PC-3 (cell line): Measurements from ENCODE around the gene TMEM131. TPM values are rescaled to one million over a fixed set of nuclear protein-coding genes. Genes with fewer than 3 reads are reported as not detected.
A peak's percentile ranks its signal among the peaks of the same experiment; 100 is the strongest.
"Not testable (repeated sequence)": the region's sequence is repeated elsewhere in the genome, so short reads cannot be mapped to it uniquely, and the experiment has no call there.

Source experiments
- ATAC-seq: fragments of 200-7000 bp; cut with Tn5 transposase; 2 replicates; pipeline ENCODE4 v1.9.1; 2020; ENCODE audit warnings: mild to moderate bottlenecking, moderate library complexity
- BruUV-seq: library from RNA; stranded (reverse); fragments of 400-500 nt; replicated peaks from 2 replicates; lab custom pipeline; 2021; lab: Mats Ljungman, UMichigan
- CTCF ChIA-PET: fragments of 300-600 bp; sonication (Branson Sonifier 250); formaldehyde crosslinking; loops from one replicate; lab custom pipeline; 2022; ENCODE audit warnings: antibody characterized with exemption; lab: Charles Lee
- POLR2A ChIA-PET: fragments of 300-600 bp; sonication (Branson Sonifier 250); formaldehyde crosslinking; loops from one replicate; lab custom pipeline; 2022; ENCODE audit warnings: antibody characterized with exemption; ENCODE audit not compliant: unreplicated experiment; lab: Charles Lee
- DNase-seq: peaks from one replicate; pipeline ENCODE4 v3.0.0-alpha.2; 2015
- H2AFZ ChIP-seq: fragments of 300-600 bp; sonication (generic); 2 replicates; pipeline ENCODE4 v1.6.0; 2016; ENCODE audit warnings: antibody characterized with exemption, low read length
- H3F3A ChIP-seq: fragments of 300-600 bp; sonication (generic); one replicate; pipeline ENCODE4 v1.6.0; 2017; ENCODE audit warnings: antibody characterized with exemption, low read length, control low read depth, mild to moderate bottlenecking; ENCODE audit not compliant: unreplicated experiment
- H3K27ac ChIP-seq: fragments of 300-600 bp; sonication (generic); 2 replicates; pipeline ENCODE4 v1.5.1; 2016; ENCODE audit warnings: mild to moderate bottlenecking, low read length
- H3K27me3 ChIP-seq: fragments of 300-600 bp; sonication (generic); 2 replicates; pipeline ENCODE4 v1.6.1; 2016; ENCODE audit warnings: low read length, mixed read lengths
- H3K36me3 ChIP-seq: fragments of 300-600 bp; sonication (generic); 2 replicates; pipeline ENCODE4 v1.6.1; 2016; ENCODE audit warnings: low read depth, mixed run types, low read length, mixed read lengths
- H3K4me1 ChIP-seq: fragments of 300-600 bp; sonication (generic); 2 replicates; pipeline ENCODE4 v1.5.1; 2016; ENCODE audit warnings: low read length; ENCODE audit not compliant: insufficient read depth
- H3K4me2 ChIP-seq: fragments of 300-600 bp; sonication (generic); 2 replicates; pipeline ENCODE4 v1.6.0; 2016; ENCODE audit warnings: low read length
- H3K4me3 ChIP-seq: fragments of 300-600 bp; sonication (generic); 2 replicates; pipeline ENCODE4 v1.5.1; 2016; ENCODE audit warnings: mild to moderate bottlenecking, low read length, mixed read lengths
- H3K79me2 ChIP-seq: fragments of 300-600 bp; sonication (generic); 2 replicates; pipeline ENCODE4 v1.6.1; 2017; ENCODE audit warnings: low read length, mixed read lengths
- H3K9ac ChIP-seq: fragments of 300-600 bp; sonication (generic); 2 replicates; pipeline ENCODE4 v1.6.0; 2016; ENCODE audit warnings: mild to moderate bottlenecking, low read length
- H3K9me2 ChIP-seq: fragments of 300-600 bp; sonication (generic); replicated peaks from 2 replicates; pipeline ENCODE4 v1.6.1; 2016; ENCODE audit warnings: mixed run types, low read length, mixed read lengths
- H3K9me3 ChIP-seq: fragments of 300-600 bp; sonication (generic); 2 replicates; pipeline ENCODE4 v1.6.1; 2016; ENCODE audit warnings: low read length, mixed read lengths
- H4K20me1 ChIP-seq: fragments of 300-600 bp; sonication (generic); 2 replicates; pipeline ENCODE4 v1.6.1; 2016; ENCODE audit warnings: low read length, mixed read lengths
- EZH2 ChIP-seq: fragments of 300-600 bp; sonication (generic); IDR thresholded peaks from one replicate; pipeline ENCODE4 v1.6.1; 2017; ENCODE audit warnings: antibody characterized with exemption, mild to moderate bottlenecking, low read length; ENCODE audit not compliant: unreplicated experiment
- EZH2phosphoT487 ChIP-seq: fragments of 300-600 bp; sonication (generic); IDR thresholded peaks from 2 replicates; pipeline ENCODE4 v1.6.1; 2018; ENCODE audit warnings: mild to moderate bottlenecking, antibody characterized with exemption, low read length, borderline replicate concordance
- intact Hi-C: fragments of 100-400 bp; cut with micrococcal nuclease; formaldehyde crosslinking; loops from 2 replicates; pipeline ENCODE4 v1.9.0; 2023
- total RNA-seq: library from RNA; depleted of rRNA; stranded (reverse); fragments of >200 nt; gene quantifications from 2 replicates; pipeline ENCODE4 v1.2.3, GENCODE V29; 2014
- TF ChIP-seq, protein P1 (sequence below): fragments of 300-600 bp; sonication (generic); conservative IDR thresholded peaks from 2 replicates; pipeline ENCODE4 v1.5.1; 2017; ENCODE audit warnings: antibody characterized with exemption, low read depth, mild to moderate bottlenecking, low read length

TMEM131 gene
- total RNA-seq, 1 experiment from 2014 or later: 21.1 TPM

DNA sequence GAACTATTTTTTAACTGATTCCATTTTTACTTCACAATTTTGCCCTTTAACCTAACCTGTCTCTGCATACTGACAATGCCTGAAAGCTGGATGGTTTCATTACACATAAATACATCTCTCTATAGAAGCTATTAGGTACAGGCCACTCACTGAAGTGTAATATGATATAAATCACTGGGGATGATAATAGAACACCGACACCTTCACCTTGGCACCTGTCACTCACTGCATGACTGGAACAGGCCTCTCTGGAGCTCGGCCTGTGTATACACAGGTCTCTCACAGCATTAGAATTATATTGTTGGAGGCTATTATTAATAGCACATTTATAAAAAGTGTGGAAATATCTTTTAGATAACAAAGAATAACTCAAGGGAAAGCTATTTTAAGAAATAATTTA, 138.2 kb downstream of the TMEM131 start:
- H3K9me3 ChIP-seq: no peaks in the 10 kb centered on the region
- H3K27me3 ChIP-seq: no peaks in the 10 kb centered on the region
- no peak overlapping the region for H3K4me3 ChIP-seq
- no peaks in the 10 kb centered on the region for H3K4me1 ChIP-seq
- H3K79me2 ChIP-seq: 0 out of 2 replicates have a peak, but pooled peaks cover 4% of the 10 kb centered on the region
- no peaks in the 10 kb centered on the region for H4K20me1 ChIP-seq
- BruUV-seq: no TSS peak
- H3K9ac ChIP-seq: no peak overlapping the region
- no peaks in the 10 kb centered on the region for H3K9me2 ChIP-seq
- H3K27ac ChIP-seq: no peak overlapping the region
- H3K4me2 ChIP-seq: no peak overlapping the region
- H3K36me3 ChIP-seq: peaks cover 9% of the 10 kb centered on the region
- POLR2A ChIA-PET: interaction anchor here (0.5 kb wide), 1 partner anchor 193 kb away, joined by 3 read pairs; no protein-coding TSS in a partner anchor
- DNase-seq (no peak), ATAC-seq (no peak; the same call in 1 of the 2 replicates)
- intact Hi-C loops: no loop called here
- H3F3A ChIP-seq: no peaks in the 10 kb centered on the region
- CTCF ChIA-PET: no interaction called here
- H2AFZ ChIP-seq: no peak overlapping the region
- TF ChIP-seq, protein P1, sequence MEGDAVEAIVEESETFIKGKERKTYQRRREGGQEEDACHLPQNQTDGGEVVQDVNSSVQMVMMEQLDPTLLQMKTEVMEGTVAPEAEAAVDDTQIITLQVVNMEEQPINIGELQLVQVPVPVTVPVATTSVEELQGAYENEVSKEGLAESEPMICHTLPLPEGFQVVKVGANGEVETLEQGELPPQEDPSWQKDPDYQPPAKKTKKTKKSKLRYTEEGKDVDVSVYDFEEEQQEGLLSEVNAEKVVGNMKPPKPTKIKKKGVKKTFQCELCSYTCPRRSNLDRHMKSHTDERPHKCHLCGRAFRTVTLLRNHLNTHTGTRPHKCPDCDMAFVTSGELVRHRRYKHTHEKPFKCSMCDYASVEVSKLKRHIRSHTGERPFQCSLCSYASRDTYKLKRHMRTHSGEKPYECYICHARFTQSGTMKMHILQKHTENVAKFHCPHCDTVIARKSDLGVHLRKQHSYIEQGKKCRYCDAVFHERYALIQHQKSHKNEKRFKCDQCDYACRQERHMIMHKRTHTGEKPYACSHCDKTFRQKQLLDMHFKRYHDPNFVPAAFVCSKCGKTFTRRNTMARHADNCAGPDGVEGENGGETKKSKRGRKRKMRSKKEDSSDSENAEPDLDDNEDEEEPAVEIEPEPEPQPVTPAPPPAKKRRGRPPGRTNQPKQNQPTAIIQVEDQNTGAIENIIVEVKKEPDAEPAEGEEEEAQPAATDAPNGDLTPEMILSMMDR: no peak
- TF ChIP-seq EZH2 (no peak), EZH2phosphoT487 (no peak)

DNA sequence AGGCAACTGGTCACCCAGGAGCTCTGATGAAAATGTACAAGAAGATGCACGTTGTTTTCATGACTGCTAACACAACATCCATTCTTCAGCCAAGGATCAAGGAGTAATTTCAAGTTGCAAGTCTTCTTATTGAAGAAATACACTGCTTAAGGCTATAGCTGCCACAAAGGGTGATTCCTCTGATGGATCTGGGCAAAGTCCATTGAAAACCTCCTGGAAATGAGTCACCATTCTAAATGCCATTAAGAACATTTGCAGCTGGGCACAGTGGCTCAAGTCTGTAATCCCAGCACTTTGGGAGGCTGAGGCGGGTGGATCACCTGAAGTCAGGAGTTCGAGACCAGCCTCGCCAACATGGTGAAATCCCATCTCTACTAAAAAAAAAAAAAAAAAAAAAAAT, 142.7 kb downstream of the TMEM131 start:
- H3K9ac ChIP-seq, intact Hi-C loops, H3K4me1 ChIP-seq, H3K9me3 ChIP-seq, H2AFZ ChIP-seq, H3K27ac ChIP-seq, CTCF ChIA-PET, H3K4me2 ChIP-seq, H3K9me2 ChIP-seq, H4K20me1 ChIP-seq, H3K27me3 ChIP-seq, POLR2A ChIA-PET, BruUV-seq, H3K36me3 ChIP-seq, H3K4me3 ChIP-seq, H3F3A ChIP-seq: not testable (repeated sequence)
- peaks cover 13% of the 10 kb centered on the region for H3K79me2 ChIP-seq
- peak; percentile 50 for DNase-seq
- ATAC-seq: peak; percentile 47

DNA sequence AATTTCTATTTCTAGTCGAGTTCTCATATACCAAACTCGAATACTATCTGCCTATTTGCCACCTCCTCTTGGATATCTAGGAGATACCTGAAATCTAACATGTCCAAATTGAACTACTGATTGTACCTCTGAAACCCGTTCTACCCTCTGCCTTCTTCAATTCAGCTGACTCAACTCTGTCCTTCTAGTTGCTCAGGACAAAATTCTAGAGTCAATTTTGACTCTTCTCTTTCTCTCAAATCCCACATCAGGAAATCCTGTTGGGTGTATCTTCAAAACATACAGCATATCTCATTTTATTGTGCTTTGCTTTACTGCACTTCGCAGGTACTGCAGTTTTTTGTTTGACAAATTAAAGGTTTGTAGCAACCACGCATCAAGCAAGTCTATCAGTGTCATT, 144.6 kb downstream of the TMEM131 start:
- peaks cover 26% of the 10 kb centered on the region for H3K79me2 ChIP-seq
- ATAC-seq (no peak), DNase-seq (no peak)
- H3K27ac ChIP-seq: no peak overlapping the region
- intact Hi-C loops: no loop called here
- H3K9me3 ChIP-seq: no peaks in the 10 kb centered on the region
- BruUV-seq: no TSS peak
- H4K20me1 ChIP-seq: no peaks in the 10 kb centered on the region
- POLR2A ChIA-PET: no interaction called here
- CTCF ChIA-PET: no interaction called here
- no peak overlapping the region for H2AFZ ChIP-seq
- H3F3A ChIP-seq: no peaks in the 10 kb centered on the region
- H3K9ac ChIP-seq: no peak overlapping the region
- H3K4me3 ChIP-seq: no peak overlapping the region
- TF ChIP-seq EZH2 (no peak), EZH2phosphoT487 (no peak)
- TF ChIP-seq, protein P1: no peak
- H3K4me1 ChIP-seq: no peaks in the 10 kb centered on the region
- H3K9me2 ChIP-seq: no peaks in the 10 kb centered on the region
- peaks cover 4% of the 10 kb centered on the region; the same call in 1 of the 2 replicates for H3K36me3 ChIP-seq
- no peaks in the 10 kb centered on the region for H3K27me3 ChIP-seq
- no peak overlapping the region for H3K4me2 ChIP-seq
